Activated naive CD4-positive, alpha-beta T cell treated with anti-CD3 and anti-CD28 coated beads for 36 hours (primary cell): ENCODE measurements around the gene PCARE. TPM values are rescaled to one million over a fixed set of nuclear protein-coding genes. Genes with fewer than 3 reads are reported as not detected.
A peak's percentile ranks its signal among the peaks of the same experiment; 100 is the strongest.

Experiments used
- CTCF ChIA-PET: fragments of 350-600 bp; sonication (Branson Sonifier 250); formaldehyde crosslinking; loops from one replicate; lab custom pipeline; 2021; ENCODE audit warnings: antibody characterized with exemption; lab: Charles Lee
- DNase-seq: peaks from one replicate; pipeline ENCODE4 v3.0.0-alpha.2; 2020
- H3K27ac Mint-ChIP-seq: one replicate; pipeline ENCODE4 v1.8.0; 2021; ENCODE audit warnings: mild to moderate bottlenecking, mixed read lengths
- H3K27me3 Mint-ChIP-seq: one replicate; pipeline ENCODE4 v1.8.0; 2021; ENCODE audit warnings: low read depth, mixed read lengths
- H3K36me3 Mint-ChIP-seq: one replicate; pipeline ENCODE4 v1.8.0; 2021; ENCODE audit warnings: low read depth, mixed read lengths
- H3K4me1 Mint-ChIP-seq: one replicate; pipeline ENCODE4 v1.8.0; 2021; ENCODE audit warnings: low read depth, mixed read lengths
- H3K4me3 Mint-ChIP-seq: one replicate; pipeline ENCODE4 v1.8.0; 2021; ENCODE audit warnings: mild to moderate bottlenecking, moderate library complexity, mixed read lengths
- H3K9me3 Mint-ChIP-seq: one replicate; pipeline ENCODE4 v1.8.0; 2021; ENCODE audit warnings: mixed read lengths
- intact Hi-C: fragments of 100-400 bp; cut with micrococcal nuclease; formaldehyde crosslinking; loops from one replicate; pipeline ENCODE4 v1.15.1; 2023
- total RNA-seq, 2 experiments: library from RNA; stranded (reverse); gene quantifications; one replicate each; pipeline ENCODE4 v1.2.3, GENCODE V29; 2021

Gene PCARE
- total RNA-seq, 2 experiments from 2014 or later: not detected

GRCh38 chr2:29021886-29022285, 52.4 kb downstream of the PCARE start:
- Mint-ChIP-seq H3K4me1 (peaks cover 8% of the 10 kb centered on the region), H3K27ac (no peak overlapping the region), H3K36me3 (no peaks in the 10 kb centered on the region), H3K27me3 (no peaks in the 10 kb centered on the region), H3K4me3 (no peak overlapping the region), H3K9me3 (no peaks in the 10 kb centered on the region)
- CTCF ChIA-PET: no interaction called here
- intact Hi-C loops: no loop called here
- no peak for DNase-seq

GRCh38 chr2:29017716-29018435, 56.4 kb downstream of the PCARE start:
- intact Hi-C loops: loop anchor here (10.0 kb wide), 2 partner anchors 983 to 1127 kb away; partner anchors contain the start of gene YPEL5
- Mint-ChIP-seq H3K27ac (peak overlapping the region; percentile 62), H3K9me3 (no peaks in the 10 kb centered on the region), H3K36me3 (no peaks in the 10 kb centered on the region), H3K27me3 (no peaks in the 10 kb centered on the region), H3K4me1 (peaks cover 47% of the 10 kb centered on the region), H3K4me3 (no peak overlapping the region)
- CTCF ChIA-PET: interaction anchor here (0.5 kb wide), 1 partner anchor 86 kb away, joined by 3 read pairs; no protein-coding TSS in a partner anchor
- DNase-seq: no peak

GRCh38 chr2:29016504-29016903, 57.8 kb downstream of the PCARE start:
- Mint-ChIP-seq H3K4me1 (peaks cover 61% of the 10 kb centered on the region), H3K36me3 (no peaks in the 10 kb centered on the region), H3K27me3 (no peaks in the 10 kb centered on the region), H3K27ac (peak overlapping the region; percentile 1), H3K9me3 (no peaks in the 10 kb centered on the region), H3K4me3 (no peak overlapping the region)
- intact Hi-C loops: loop anchor here (10.0 kb wide), 2 partner anchors 982 to 1128 kb away; partner anchors contain the start of gene YPEL5
- CTCF ChIA-PET: interaction anchor here (1.1 to 1.8 kb wide), 3 partner anchors 10 to 57 kb away, joined by 4 to 5 read pairs (median 5); no protein-coding TSS in a partner anchor
- DNase-seq: no peak

- intact Hi-C loops: loop anchor here (1.0 to 10.0 kb wide), 7 partner anchors 43 to 1129 kb away; partner anchors contain the start of genes WDR43 and YPEL5
- H3K36me3 Mint-ChIP-seq: no peaks in the 10 kb centered on the region
- CTCF ChIA-PET: interaction anchor here (0.6 to 1.8 kb wide), 6 partner anchors 10 to 466 kb away, joined by 3 to 5 read pairs (median 4); no protein-coding TSS in a partner anchor
Measured at GRCh38 chr2:29015701-29016470, 58.4 kb downstream of the PCARE start.

GRCh38 chr2:29014811-29015421, 59.4 kb downstream of the PCARE start:
- Mint-ChIP-seq H3K4me1 (peaks cover 76% of the 10 kb centered on the region), H3K27me3 (no peaks in the 10 kb centered on the region), H3K27ac (peak overlapping the region; percentile 90), H3K4me3 (peak overlapping the region; percentile 80), H3K9me3 (no peaks in the 10 kb centered on the region), H3K36me3 (no peaks in the 10 kb centered on the region)
- intact Hi-C loops: loop anchor here (1.0 to 10.0 kb wide), 9 partner anchors 44 to 1130 kb away; partner anchors contain the start of genes WDR43 and YPEL5
- CTCF ChIA-PET: interaction anchor here (0.6 to 1.8 kb wide), 7 partner anchors 11 to 465 kb away, joined by 3 to 7 read pairs (median 3); no protein-coding TSS in a partner anchor
- DNase-seq: peak; percentile 83

More at GRCh38 chr2:29015701-29016470, 58.4 kb downstream of the PCARE start:
- H3K27me3 Mint-ChIP-seq: no peaks in the 10 kb centered on the region
- DNase-seq: no peak
- H3K9me3 Mint-ChIP-seq: no peaks in the 10 kb centered on the region
- no peak overlapping the region for H3K4me3 Mint-ChIP-seq
- peak overlapping the region; percentile 90 for H3K27ac Mint-ChIP-seq
- peaks cover 67% of the 10 kb centered on the region for H3K4me1 Mint-ChIP-seq

GRCh38 chr2:29014331-29014730, 60.0 kb downstream of the PCARE start:
- H3K9me3 Mint-ChIP-seq: no peaks in the 10 kb centered on the region
- peak overlapping the region; percentile 90 for H3K27ac Mint-ChIP-seq
- H3K4me1 Mint-ChIP-seq: peaks cover 82% of the 10 kb centered on the region
- H3K27me3 Mint-ChIP-seq: no peaks in the 10 kb centered on the region
- H3K36me3 Mint-ChIP-seq: no peaks in the 10 kb centered on the region
- DNase-seq: peak; percentile 44
- peak overlapping the region; percentile 80 for H3K4me3 Mint-ChIP-seq
- CTCF ChIA-PET: interaction anchor here (1.8 kb wide), 1 partner anchor 194 kb away, joined by 7 read pairs; no protein-coding TSS in a partner anchor
- intact Hi-C loops: loop anchor here (2.0 to 10.0 kb wide), 7 partner anchors 44 to 1130 kb away; partner anchors contain the start of genes WDR43 and YPEL5

- Mint-ChIP-seq H3K27me3 (no peaks in the 10 kb centered on the region), H3K27ac (no peak overlapping the region), H3K4me1 (peaks cover 88% of the 10 kb centered on the region), H3K4me3 (peak overlapping the region; percentile 80), H3K36me3 (no peaks in the 10 kb centered on the region), H3K9me3 (no peaks in the 10 kb centered on the region)
- intact Hi-C loops: loop anchor here (1.0 to 10.0 kb wide), 5 partner anchors 192 to 1132 kb away; partner anchors contain the start of gene YPEL5
- CTCF ChIA-PET: interaction anchor here (0.9 to 1.6 kb wide), 5 partner anchors 13 to 113 kb away, joined by 3 to 4 read pairs (median 3); no protein-coding TSS in a partner anchor
- no peak for DNase-seq
Measured at GRCh38 chr2:29013057-29013780, 61.1 kb downstream of the PCARE start.

- Mint-ChIP-seq H3K27me3 (no peaks in the 10 kb centered on the region), H3K27ac (no peak overlapping the region), H3K36me3 (no peaks in the 10 kb centered on the region), H3K9me3 (no peaks in the 10 kb centered on the region), H3K4me1 (peaks cover 83% of the 10 kb centered on the region), H3K4me3 (no peak overlapping the region)
- DNase-seq: no peak
- CTCF ChIA-PET: interaction anchor here (0.9 to 2.3 kb wide), 7 partner anchors 12 to 114 kb away, joined by 3 to 11 read pairs (median 3); no protein-coding TSS in a partner anchor
- intact Hi-C loops: loop anchor here (5.0 to 10.0 kb wide), 4 partner anchors 305 to 1133 kb away; partner anchors contain the start of gene YPEL5
Measured at GRCh38 chr2:29012211-29012681, 62.1 kb downstream of the PCARE start.

Other genes starting within 250 kb of the PCARE start
- 10 to 100 TPM; 13.6 to 15.5 TPM for gene TRMT61B, start 204.2 kb downstream of the PCARE start, total RNA-seq
- gene WDR43, start 179.9 kb downstream of the PCARE start, total RNA-seq: 10 to 100 TPM; 76.5 to 78.7 TPM
- 1 to 10 TPM; 1.2 to 2.0 TPM for gene TOGARAM2, start 93.2 kb downstream of the PCARE start, total RNA-seq
- 10 to 100 TPM; 25.1 to 26.6 TPM for gene CLIP4, start 40.9 kb upstream of the PCARE start, total RNA-seq